Mesothelial cell of epicardium (in vitro differentiated cells): Measurements from ENCODE around the gene RPRD1B. TPM values are rescaled to one million over a fixed set of nuclear protein-coding genes. Genes with fewer than 3 reads are reported as not detected.

Experiments used
- DNase-seq, 2 experiments: peaks; one replicate each; pipeline ENCODE4 v3.0.0; 2021; ENCODE audit warnings: low spot score in 2 of 2; ENCODE audit not compliant: unreplicated experiment in 2 of 2
- H3K27ac Mint-ChIP-seq: 2 replicates; pipeline ENCODE4 v1.8.0; 2021; ENCODE audit warnings: mixed read lengths
- H3K27me3 Mint-ChIP-seq: 2 replicates; pipeline ENCODE4 v1.8.0; 2021; ENCODE audit warnings: low read depth, mixed read lengths
- H3K36me3 Mint-ChIP-seq: 2 replicates; pipeline ENCODE4 v1.8.0; 2021; ENCODE audit warnings: mixed read lengths
- H3K4me1 Mint-ChIP-seq: 2 replicates; pipeline ENCODE4 v1.8.0; 2021; ENCODE audit warnings: mixed read lengths
- H3K4me3 Mint-ChIP-seq: 2 replicates; pipeline ENCODE4 v1.8.0; 2021; ENCODE audit warnings: mild to moderate bottlenecking, moderate library complexity, mixed read lengths
- H3K9me3 Mint-ChIP-seq: 2 replicates; pipeline ENCODE4 v1.8.0; 2021; ENCODE audit warnings: mixed read lengths
- CTCF ChIP-seq: fragments of 200-600 bp; sonication (generic); IDR thresholded peaks from one replicate; pipeline ENCODE4 v1.5.0; 2021; ENCODE audit warnings: antibody characterized with exemption; ENCODE audit not compliant: unreplicated experiment
- total RNA-seq: library from RNA; stranded (reverse); gene quantifications from 3 replicates; pipeline ENCODE4 v1.2.1, GENCODE V29; 2021

Gene RPRD1B
- total RNA-seq, 1 donor from 2014 or later: 48.4 TPM

- Mint-ChIP-seq H3K36me3 (peaks cover 6% of the 10 kb centered on the region), H3K4me1 (peaks cover 43% of the 10 kb centered on the region), H3K27ac (no peak overlapping the region), H3K4me3 (no peak overlapping the region), H3K27me3 (no peaks in the 10 kb centered on the region), H3K9me3 (peaks cover 16% of the 10 kb centered on the region)
- no peak for TF ChIP-seq CTCF
- DNase-seq: no peak
Observed at GRCh38 chr20:38112930-38113294, 79.4 kb downstream of the RPRD1B start.

- H3K27me3 Mint-ChIP-seq: no peaks in the 10 kb centered on the region
- TF ChIP-seq CTCF: no peak
- H3K4me3 Mint-ChIP-seq: no peak overlapping the region
- no peak overlapping the region for H3K27ac Mint-ChIP-seq
- peaks cover 38% of the 10 kb centered on the region for H3K4me1 Mint-ChIP-seq
- H3K36me3 Mint-ChIP-seq: peaks cover 6% of the 10 kb centered on the region
- no peak for DNase-seq
- H3K9me3 Mint-ChIP-seq: peaks cover 16% of the 10 kb centered on the region
Observed at GRCh38 chr20:38113401-38114325, 80.1 kb downstream of the RPRD1B start.

- Mint-ChIP-seq H3K4me1 (peaks cover 31% of the 10 kb centered on the region), H3K4me3 (no peak overlapping the region), H3K36me3 (peaks cover 6% of the 10 kb centered on the region), H3K27me3 (no peaks in the 10 kb centered on the region), H3K9me3 (peaks cover 16% of the 10 kb centered on the region), H3K27ac (no peak overlapping the region)
- no peak for TF ChIP-seq CTCF
- DNase-seq: no peak
Observed at GRCh38 chr20:38114353-38114791, 80.8 kb downstream of the RPRD1B start.

- Mint-ChIP-seq H3K9me3 (peaks cover 16% of the 10 kb centered on the region), H3K36me3 (peaks cover 6% of the 10 kb centered on the region), H3K27ac (no peak overlapping the region), H3K4me1 (peaks cover 24% of the 10 kb centered on the region), H3K4me3 (no peak overlapping the region), H3K27me3 (no peaks in the 10 kb centered on the region)
- no peak for DNase-seq
- no peak for TF ChIP-seq CTCF
Observed at GRCh38 chr20:38115205-38115604, 81.7 kb downstream of the RPRD1B start.

GRCh38 chr20:38115896-38116295 is 82.3 kb downstream of the RPRD1B start:
- Mint-ChIP-seq H3K4me1 (peaks cover 20% of the 10 kb centered on the region), H3K9me3 (peaks cover 16% of the 10 kb centered on the region), H3K27ac (no peak overlapping the region), H3K36me3 (peaks cover 6% of the 10 kb centered on the region), H3K4me3 (no peak overlapping the region), H3K27me3 (no peaks in the 10 kb centered on the region)
- no peak for TF ChIP-seq CTCF
- no peak for DNase-seq
